H9 (cell line): Measurements from ENCODE around the gene KAT14. TPM values are rescaled to one million over a fixed set of nuclear protein-coding genes. Genes with fewer than 3 reads are reported as not detected.
"Not testable (repeated sequence)": the region's sequence is repeated elsewhere in the genome, so short reads cannot be mapped to it uniquely, and the experiment has no call there.

ENCODE experiments used
- DNase-seq: peaks from one replicate; pipeline ENCODE4 v3.0.0-alpha.2; 2017
- H2AFZ ChIP-seq: one replicate; pipeline ENCODE4 v1.6.1; 2013; ENCODE audit warnings: mild to moderate bottlenecking, low read length, control low read depth, moderate library complexity
- H2AK5ac ChIP-seq: 2 replicates; pipeline ENCODE4 v1.6.1; 2013; ENCODE audit warnings: low read length, control low read depth, mixed read lengths; ENCODE audit not compliant: insufficient read length
- H2BK120ac ChIP-seq: one replicate; pipeline ENCODE4 v1.6.1; 2013; ENCODE audit warnings: low read depth, mild to moderate bottlenecking, low read length, control low read depth, inconsistent platforms; ENCODE audit not compliant: poor library complexity, severe bottlenecking
- H2BK12ac ChIP-seq: 2 replicates; pipeline ENCODE4 v1.6.1; 2013; ENCODE audit warnings: low read length, control low read depth, mixed read lengths, low read depth; ENCODE audit not compliant: insufficient read length
- H2BK15ac ChIP-seq: 2 replicates; pipeline ENCODE4 v1.6.1; 2013; ENCODE audit warnings: low read depth, low read length, control low read depth
- H2BK20ac ChIP-seq: one replicate; pipeline ENCODE4 v1.6.1; 2013; ENCODE audit warnings: low read depth, mild to moderate bottlenecking, low read length, control low read depth, inconsistent platforms; ENCODE audit not compliant: poor library complexity, severe bottlenecking
- H2BK5ac ChIP-seq: 2 replicates; pipeline ENCODE4 v1.6.1; 2013; ENCODE audit warnings: low read length, control low read depth, mixed read lengths; ENCODE audit not compliant: insufficient read length
- H3K14ac ChIP-seq: 2 replicates; pipeline ENCODE4 v1.6.1; 2013; ENCODE audit warnings: low read length, control low read depth; ENCODE audit not compliant: insufficient read depth
- H3K18ac ChIP-seq: 2 replicates; pipeline ENCODE4 v1.6.1; 2013; ENCODE audit warnings: low read depth, mild to moderate bottlenecking, mixed read lengths, low read length, control low read depth; ENCODE audit not compliant: insufficient read length
- H3K23ac ChIP-seq: 2 replicates; pipeline ENCODE4 v1.6.1; 2013; ENCODE audit warnings: low read length, control low read depth, mixed read lengths, low read depth; ENCODE audit not compliant: insufficient read length
- H3K23me2 ChIP-seq: 2 replicates; pipeline ENCODE4 v1.6.1; 2013; ENCODE audit warnings: low read depth, mild to moderate bottlenecking, mixed read lengths, low read length, control low read depth; ENCODE audit not compliant: insufficient read length, poor library complexity, severe bottlenecking
- H3K27ac ChIP-seq: 2 replicates; pipeline ENCODE4 v1.5.1; 2013; ENCODE audit warnings: low read length, control low read depth, mixed read lengths, low read depth; ENCODE audit not compliant: insufficient read length
- H3K27me3 ChIP-seq: 2 replicates; pipeline ENCODE4 v1.6.1; 2013; ENCODE audit warnings: low read length, control low read depth, inconsistent platforms; ENCODE audit not compliant: insufficient read depth
- H3K4ac ChIP-seq: 2 replicates; pipeline ENCODE4 v1.6.1; 2013; ENCODE audit warnings: low read depth, mild to moderate bottlenecking, control low read depth, inconsistent platforms, low read length, moderate library complexity
- H3K4me1 ChIP-seq: 2 replicates; pipeline ENCODE4 v1.6.1; 2013; ENCODE audit warnings: low read length, control low read depth, inconsistent platforms; ENCODE audit not compliant: insufficient read depth
- H3K4me2 ChIP-seq: 2 replicates; pipeline ENCODE4 v1.6.1; 2013; ENCODE audit warnings: low read length, control low read depth, mixed read lengths; ENCODE audit not compliant: insufficient read length, insufficient read depth
- H3K56ac ChIP-seq: 2 replicates; pipeline ENCODE4 v1.6.1; 2013; ENCODE audit warnings: low read depth, mild to moderate bottlenecking, mixed read lengths, low read length, control low read depth; ENCODE audit not compliant: insufficient read length
- H3K79me1 ChIP-seq: 2 replicates; pipeline ENCODE4 v1.6.1; 2013; ENCODE audit warnings: low read depth, mild to moderate bottlenecking, moderate library complexity, low read length, control low read depth, inconsistent platforms; ENCODE audit not compliant: insufficient read depth, poor library complexity, severe bottlenecking
- H3K79me2 ChIP-seq: 2 replicates; pipeline ENCODE4 v1.6.1; 2013; ENCODE audit warnings: low read length, control low read depth, inconsistent platforms; ENCODE audit not compliant: insufficient read depth
- H3K9ac ChIP-seq: 2 replicates; pipeline ENCODE4 v1.6.1; 2013; ENCODE audit warnings: low read length, control low read depth, mixed read lengths; ENCODE audit not compliant: insufficient read length; ENCODE audit errors: extremely low read depth
- H3K9me3 ChIP-seq: one replicate; pipeline ENCODE4 v1.6.1; 2013; ENCODE audit warnings: low read depth, low read length, inconsistent platforms; ENCODE audit not compliant: control insufficient read depth
- H3T11ph ChIP-seq: one replicate; pipeline ENCODE4 v1.6.1; 2013; ENCODE audit warnings: mild to moderate bottlenecking, low read length, control low read depth, inconsistent platforms
- H4K20me1 ChIP-seq: one replicate; pipeline ENCODE4 v1.6.1; 2013; ENCODE audit not compliant: control insufficient read depth, insufficient read length, insufficient read depth
- H4K5ac ChIP-seq: 2 replicates; pipeline ENCODE4 v1.6.1; 2013; ENCODE audit warnings: low read depth, mild to moderate bottlenecking, mixed read lengths, low read length, control low read depth; ENCODE audit not compliant: insufficient read length
- H4K8ac ChIP-seq: replicated peaks from 2 replicates; pipeline ENCODE4 v1.6.1; 2013; ENCODE audit warnings: low read length, control low read depth, mixed read lengths, low read depth; ENCODE audit not compliant: insufficient read length
- H4K91ac ChIP-seq: 2 replicates; pipeline ENCODE4 v1.6.1; 2013; ENCODE audit warnings: low read depth, mild to moderate bottlenecking, moderate library complexity, mixed read lengths, low read length, control low read depth; ENCODE audit not compliant: insufficient read length
- H3K27ac Mint-ChIP-seq, 3 experiments: 2 replicates in 2 of 3; 3 replicates in 1 of 3; pipeline ENCODE4 v1.8.0; 2020 to 2021; ENCODE audit warnings: mixed read lengths in 3 of 3, mild to moderate bottlenecking in 1 of 3, moderate library complexity in 1 of 3
- H3K27me3 Mint-ChIP-seq: 2 replicates; pipeline ENCODE4 v1.8.0; 2021; ENCODE audit warnings: low read depth, mild to moderate bottlenecking, moderate library complexity, mixed read lengths
- H3K36me3 Mint-ChIP-seq, 3 experiments: 2 replicates in 2 of 3; 3 replicates in 1 of 3; pipeline ENCODE4 v1.8.0; 2020 to 2021; ENCODE audit warnings: low read depth in 3 of 3, mixed read lengths in 3 of 3; ENCODE audit not compliant: insufficient read depth in 1 of 3
- H3K4me1 Mint-ChIP-seq, 2 experiments: 2 replicates each; pipeline ENCODE4 v1.8.0; 2020; ENCODE audit warnings: mixed read lengths in 2 of 2
- H3K4me3 Mint-ChIP-seq, 2 experiments: 2 replicates in 1 of 2; 3 replicates in 1 of 2; pipeline ENCODE4 v1.8.0; 2020 to 2021; ENCODE audit warnings: mild to moderate bottlenecking in 2 of 2, mixed read lengths in 2 of 2, moderate library complexity in 1 of 2
- H3K9me3 Mint-ChIP-seq, 2 experiments: 2 replicates in 1 of 2; 3 replicates in 1 of 2; pipeline ENCODE4 v1.8.0; 2020; ENCODE audit warnings: mild to moderate bottlenecking in 2 of 2, mixed read lengths in 2 of 2, moderate library complexity in 1 of 2
- CTCF ChIP-seq: fragments of 200-600 bp; sonication (generic); conservative IDR thresholded peaks from 3 replicates; pipeline ENCODE4 v1.8.0; 2021; ENCODE audit warnings: antibody characterized with exemption, mild to moderate bottlenecking
- WGBS: extraction: QIAGEN DNeasy Blood & Tissue Kit; methylation state at CpG from one replicate; pipeline ENCODE4 v1.1.7; 2013; ENCODE audit warnings: missing lambda C conversion rate, low lambda C conversion rate, mixed read lengths; ENCODE audit not compliant: insufficient read length; ENCODE audit errors: extremely low coverage; 5-methylcytosine and 5-hydroxymethylcytosine counted together
- total RNA-seq: library from RNA; stranded (reverse); gene quantifications from 2 replicates; pipeline ENCODE4 v1.2.1, GENCODE V29; 2021

Gene KAT14
- total RNA-seq, 1 experiment from 2014 or later: 19.2 TPM

- no peak overlapping the region for H2AFZ ChIP-seq
- no peaks in the 10 kb centered on the region for H3K36me3 Mint-ChIP-seq
Measured at GRCh38 chr20:18108326-18108725, 29.3 kb upstream of the KAT14 start.

GRCh38 chr20:18128574-18128973 is 9.1 kb upstream of the KAT14 start:
- DNase-seq, H3K14ac ChIP-seq, H2AK5ac ChIP-seq, H3K4me3 Mint-ChIP-seq, H2BK120ac ChIP-seq, H2AFZ ChIP-seq, H3K27ac ChIP-seq, H4K5ac ChIP-seq, H3K56ac ChIP-seq, H3K27me3 ChIP-seq, H3K4me2 ChIP-seq, H3K18ac ChIP-seq, H3K27ac Mint-ChIP-seq, H2BK15ac ChIP-seq, H2BK5ac ChIP-seq, H3K9me3 Mint-ChIP-seq, H3K23me2 ChIP-seq, H3K9ac ChIP-seq, H3K4me1 Mint-ChIP-seq, H3K4me1 ChIP-seq, H3K4ac ChIP-seq, H3K79me1 ChIP-seq, H2BK20ac ChIP-seq, H4K20me1 ChIP-seq, H3T11ph ChIP-seq, H4K91ac ChIP-seq, H2BK12ac ChIP-seq, H3K9me3 ChIP-seq, H3K23ac ChIP-seq, H4K8ac ChIP-seq, H3K36me3 Mint-ChIP-seq, H3K79me2 ChIP-seq: not testable (repeated sequence)
- H3K27me3 Mint-ChIP-seq: peaks cover 17% of the 10 kb centered on the region
- WGBS: no CpG with 5 or more reads among the region's 1 CpG

More at GRCh38 chr20:18108326-18108725, 29.3 kb upstream of the KAT14 start:
- Histone ChIP-seq H3K18ac (no peak overlapping the region), H3K27ac (no peak overlapping the region), H3K79me2 (no peaks in the 10 kb centered on the region), H3K4ac (no peak overlapping the region), H3K14ac (no peak overlapping the region), H4K8ac (no peak overlapping the region), H2BK120ac (no peak overlapping the region), H3K23ac (no peak overlapping the region), H3K9me3 (no peaks in the 10 kb centered on the region), H3K27me3 (no peaks in the 10 kb centered on the region), H2BK12ac (no peak overlapping the region), H2BK20ac (no peak overlapping the region), H3K9ac (no peak overlapping the region), H3K79me1 (no peaks in the 10 kb centered on the region), H2AK5ac (no peak overlapping the region), H4K5ac (no peak overlapping the region), H3T11ph (no peak overlapping the region), H2BK15ac (no peak overlapping the region), H3K56ac (no peak overlapping the region), H3K23me2 (no peaks in the 10 kb centered on the region), H3K4me2 (no peak overlapping the region), H2BK5ac (no peak overlapping the region), H4K20me1 (no peaks in the 10 kb centered on the region), H3K4me1 (no peaks in the 10 kb centered on the region), H4K91ac (no peak overlapping the region)
- TF ChIP-seq CTCF: no peak
- no CpG with 5 or more reads among the region's 2 CpGs for WGBS
- no peak overlapping the region for H3K27ac Mint-ChIP-seq
- H3K4me1 Mint-ChIP-seq: no peaks in the 10 kb centered on the region; a peak in 1 of 4 replicates
- no peak for DNase-seq
- H3K27me3 Mint-ChIP-seq: no peaks in the 10 kb centered on the region; the same call in 1 of the 2 replicates
- no peaks in the 10 kb centered on the region; a peak in 1 of 5 replicates for H3K9me3 Mint-ChIP-seq
- no peak overlapping the region for H3K4me3 Mint-ChIP-seq
